Spleen (tissue), 7 donors: ENCODE measurements around the gene ICOS.

Experiments used
- POLR2A ChIP-seq, 3 donors: fragments of 450-650 bp; IDR thresholded peaks; one replicate each; pipeline ENCODE4 v1.5.1; 2017; ENCODE audit warnings: antibody characterized with exemption in 3 of 3, mild to moderate bottlenecking in 1 of 3
- POLR2AphosphoS5 ChIP-seq, 3 donors: sonication (generic); formaldehyde crosslinking; IDR thresholded peaks; one replicate each; pipeline ENCODE4 v1.5.1; 2017; ENCODE audit warnings: antibody characterized with exemption in 3 of 3
- TF ChIP-seq, protein P1 (sequence below), 11 experiments: fragments of 200-600 bp in 7 of 11; fragments of 450-650 bp in 4 of 11; sonication (generic) in 4 of 11; IDR thresholded peaks in 8 of 11; conservative IDR thresholded peaks in 3 of 11; 1 replicate in 7 of 11; 2 replicates in 4 of 11; pipeline versions ENCODE4 v1.4.0 to v1.8.0; 2016 to 2021; ENCODE audit warnings: antibody characterized with exemption in 11 of 11, inconsistent platforms in 4 of 11, mild to moderate bottlenecking in 1 of 11
- donor health status: DM: no; HTN: no; CAD: no; lungs with moderate emphysema.
- donor health status: DM: no; HTN: no; CAD: no.
- donor health status: DM: no; HTN: no; CAD: no.

DNA sequence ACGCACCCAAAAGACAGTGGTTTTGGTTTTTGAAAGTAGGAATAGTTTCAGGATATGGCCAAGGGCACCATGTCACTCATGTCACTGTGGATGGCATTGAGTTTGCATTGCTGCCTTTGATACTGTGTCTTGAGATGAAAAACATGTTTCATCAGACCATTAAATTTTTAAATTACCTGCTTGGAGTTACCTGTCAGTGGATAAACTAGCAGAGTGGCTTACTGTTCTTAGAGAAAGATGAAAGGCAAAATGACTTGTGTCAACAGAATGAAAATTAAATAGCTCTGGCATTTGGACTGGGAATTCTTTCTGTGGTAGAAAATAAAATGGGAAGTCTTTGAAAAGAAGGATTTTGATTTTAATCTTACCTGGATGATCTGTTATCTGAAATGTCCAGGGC, 386 bp downstream of the ICOS start:
- TF ChIP-seq, protein P1, sequence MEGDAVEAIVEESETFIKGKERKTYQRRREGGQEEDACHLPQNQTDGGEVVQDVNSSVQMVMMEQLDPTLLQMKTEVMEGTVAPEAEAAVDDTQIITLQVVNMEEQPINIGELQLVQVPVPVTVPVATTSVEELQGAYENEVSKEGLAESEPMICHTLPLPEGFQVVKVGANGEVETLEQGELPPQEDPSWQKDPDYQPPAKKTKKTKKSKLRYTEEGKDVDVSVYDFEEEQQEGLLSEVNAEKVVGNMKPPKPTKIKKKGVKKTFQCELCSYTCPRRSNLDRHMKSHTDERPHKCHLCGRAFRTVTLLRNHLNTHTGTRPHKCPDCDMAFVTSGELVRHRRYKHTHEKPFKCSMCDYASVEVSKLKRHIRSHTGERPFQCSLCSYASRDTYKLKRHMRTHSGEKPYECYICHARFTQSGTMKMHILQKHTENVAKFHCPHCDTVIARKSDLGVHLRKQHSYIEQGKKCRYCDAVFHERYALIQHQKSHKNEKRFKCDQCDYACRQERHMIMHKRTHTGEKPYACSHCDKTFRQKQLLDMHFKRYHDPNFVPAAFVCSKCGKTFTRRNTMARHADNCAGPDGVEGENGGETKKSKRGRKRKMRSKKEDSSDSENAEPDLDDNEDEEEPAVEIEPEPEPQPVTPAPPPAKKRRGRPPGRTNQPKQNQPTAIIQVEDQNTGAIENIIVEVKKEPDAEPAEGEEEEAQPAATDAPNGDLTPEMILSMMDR (IDR thresholded peaks at IDR 0.05 in 8 of 11, conservative IDR thresholded peaks at IDR 0.05 in 3 of 11) = no peak
- TF ChIP-seq POLR2AphosphoS5 (IDR thresholded peaks at IDR 0.05) (no peak), POLR2A (IDR thresholded peaks at IDR 0.05) (no peak)
